ENCODE measurements around the gene PTPRN2. TPM values are rescaled to one million over a fixed set of nuclear protein-coding genes. Genes with fewer than 3 reads are reported as not detected.

PTPRN2 gene
- total and polyA plus RNA-seq, 2 of the 13 experiments (the other 11 are each of a cell fraction or from before 2014, with no cell fraction given): 2.5 to 24.2 TPM

GRCh38 chr7:158569858-158570323 lies 17.7 kb downstream of the PTPRN2 start:
- BruUV-seq (replicated peaks): no TSS peak
- H3K4me2 ChIP-seq (ENCODE audit: low read depth, low read length): no peak overlapping the region
- H3K27me3 ChIP-seq (ENCODE audit: control insufficient read depth in 1 of 2, insufficient read depth in 2 of 2, low read length in 2 of 2): no peaks in the 10 kb centered on the region
- H3K79me2 ChIP-seq (ENCODE audit: insufficient read depth, low read length): peaks cover 30% of the 10 kb centered on the region
- no peak overlapping the region for H2AFZ ChIP-seq (ENCODE audit: low read length)
- H3K9me3 ChIP-seq (ENCODE audit: low read length): no peaks in the 10 kb centered on the region
- no peak for DNase-seq (ENCODE audit: low spot score)
- ChIA-PET POLR2A (no interaction called here), CTCF (ENCODE audit: low intra/inter-chr PET ratio, low total read pairs) (no interaction called here)
- H3K4me1 ChIP-seq (ENCODE audit: insufficient read depth, low read length): peaks cover 20% of the 10 kb centered on the region
- 98% methylated on average over 44 of the region's 53 CpGs for WGBS (ENCODE audit: low lambda C conversion rate)
- in situ Hi-C loops (cut with HindIII; ENCODE audit: extremely low pct_ligation_motif_present, low pct_unique_long_range_greater_than_20kb): no loop called here
- no peak overlapping the region for H3K4me3 ChIP-seq (replicated peaks in 1 of 3; ENCODE audit: insufficient read depth in 1 of 3, low read depth in 2 of 3, low read length in 3 of 3)
- no peak for TF ChIP-seq ZFX (CRISPR knock-in tag; IDR thresholded peaks at IDR 0.05; ENCODE audit: low read depth)
- no peak for TF ChIP-seq GZF1 (CRISPR knock-in tag; IDR thresholded peaks at IDR 0.05)
- TF ChIP-seq DNMT1 (CRISPR knock-in tag; IDR thresholded peaks at IDR 0.05): no peak
- no peak for TF ChIP-seq ZNF747 (CRISPR knock-in tag; IDR thresholded peaks at IDR 0.05; ENCODE audit: borderline replicate concordance)
- TF ChIP-seq PBX3 (CRISPR knock-in tag; IDR thresholded peaks at IDR 0.05; ENCODE audit: borderline replicate concordance): no peak
- no peak for TF ChIP-seq CENPX (CRISPR knock-in tag; IDR thresholded peaks at IDR 0.05)
- no peak for TF ChIP-seq ZNF530 (CRISPR knock-in tag; IDR thresholded peaks at IDR 0.05; ENCODE audit: low read depth)
- TF ChIP-seq SMAD9 (CRISPR knock-in tag; IDR thresholded peaks at IDR 0.05): no peak
- no peak for TF ChIP-seq ZNF124 (CRISPR knock-in tag; IDR thresholded peaks at IDR 0.05)
- no peak for TF ChIP-seq ELF1 (CRISPR knock-in tag; IDR thresholded peaks at IDR 0.05)
- no peak for TF ChIP-seq ZMAT5 (CRISPR knock-in tag; IDR thresholded peaks at IDR 0.05; ENCODE audit: borderline replicate concordance, low read depth)
- no peak for TF ChIP-seq BRD4 (CRISPR knock-in tag; IDR thresholded peaks at IDR 0.05)
- no peak for TF ChIP-seq MYPOP (CRISPR knock-in tag; IDR thresholded peaks at IDR 0.05)
- no peak for TF ChIP-seq HOXD1 (CRISPR knock-in tag; IDR thresholded peaks at IDR 0.05)
- no peak for TF ChIP-seq HNF4A (CRISPR knock-in tag; IDR thresholded peaks at IDR 0.05)
- no peak for TF ChIP-seq ZNF670 (CRISPR knock-in tag; IDR thresholded peaks at IDR 0.05; ENCODE audit: borderline replicate concordance)
- no peak for TF ChIP-seq LBX2 (CRISPR knock-in tag; IDR thresholded peaks at IDR 0.05; ENCODE audit: borderline replicate concordance)
- no peak for TF ChIP-seq CREM (IDR thresholded peaks at IDR 0.05)
- no peak for TF ChIP-seq CREM (CRISPR knock-in tag; IDR thresholded peaks at IDR 0.05)
- ATAC-seq: no peak
- intact Hi-C loops (cut with micrococcal nuclease; ENCODE audit: unreplicated experiment): no loop called here
- no peak overlapping the region for H3K27ac ChIP-seq (ENCODE audit: extremely low read length, insufficient read depth, low read length)
- H3K9ac ChIP-seq (ENCODE audit: insufficient read depth, low read depth, low read length): no peak overlapping the region
- H4K20me1 ChIP-seq (ENCODE audit: insufficient read depth, low read length): peaks cover 32% of the 10 kb centered on the region; the same call in 1 of the 2 replicates
- H3K36me3 ChIP-seq (replicated peaks in 1 of 2; ENCODE audit: control insufficient read depth in 1 of 2, insufficient read depth in 2 of 2, low read length in 2 of 2): no peaks in the 10 kb centered on the region; a peak in 1 of 5 replicates
- no peak for FAIRE-seq
